Thyroid gland (tissue), 4 donors: ENCODE measurements around the gene JAKMIP3.

Source experiments
- POLR2A ChIP-seq, 2 donors: fragments of 450-650 bp; IDR thresholded peaks; one replicate each; pipeline ENCODE4 v1.6.1; 2017; ENCODE audit warnings: antibody characterized with exemption in 2 of 2, mild to moderate bottlenecking in 2 of 2, moderate library complexity in 1 of 2
- TF ChIP-seq, protein P1 (sequence below), 6 experiments: fragments of 200-600 bp in 3 of 6; fragments of 450-650 bp in 3 of 6; sonication (generic) in 3 of 6; IDR thresholded peaks; one replicate each; pipeline ENCODE4 v1.5.1; 2016 to 2019; ENCODE audit warnings: antibody characterized with exemption in 6 of 6, mild to moderate bottlenecking in 2 of 6, inconsistent platforms in 1 of 6, moderate library complexity in 1 of 6

DNA sequence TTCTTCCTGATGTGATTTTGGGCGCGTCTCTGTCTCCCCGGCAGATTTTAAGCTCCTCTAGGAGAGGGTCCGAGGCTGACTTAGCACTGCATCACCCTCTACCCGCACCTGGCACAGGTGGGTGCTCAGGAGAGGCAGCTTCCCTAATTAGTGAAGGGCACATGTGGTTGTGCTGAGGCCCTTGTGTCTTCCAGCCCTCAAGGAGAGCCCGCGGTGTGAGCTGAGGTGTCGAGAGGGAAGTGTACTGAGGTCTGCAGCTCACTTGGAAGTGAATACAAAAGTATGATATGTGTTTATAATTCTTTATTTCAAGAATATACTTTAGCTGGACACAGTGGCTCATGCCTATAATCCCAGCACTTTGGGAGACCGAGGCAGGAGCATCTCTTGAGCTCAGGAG, 20.4 kb upstream of the JAKMIP3 start:
- TF ChIP-seq, protein P1, sequence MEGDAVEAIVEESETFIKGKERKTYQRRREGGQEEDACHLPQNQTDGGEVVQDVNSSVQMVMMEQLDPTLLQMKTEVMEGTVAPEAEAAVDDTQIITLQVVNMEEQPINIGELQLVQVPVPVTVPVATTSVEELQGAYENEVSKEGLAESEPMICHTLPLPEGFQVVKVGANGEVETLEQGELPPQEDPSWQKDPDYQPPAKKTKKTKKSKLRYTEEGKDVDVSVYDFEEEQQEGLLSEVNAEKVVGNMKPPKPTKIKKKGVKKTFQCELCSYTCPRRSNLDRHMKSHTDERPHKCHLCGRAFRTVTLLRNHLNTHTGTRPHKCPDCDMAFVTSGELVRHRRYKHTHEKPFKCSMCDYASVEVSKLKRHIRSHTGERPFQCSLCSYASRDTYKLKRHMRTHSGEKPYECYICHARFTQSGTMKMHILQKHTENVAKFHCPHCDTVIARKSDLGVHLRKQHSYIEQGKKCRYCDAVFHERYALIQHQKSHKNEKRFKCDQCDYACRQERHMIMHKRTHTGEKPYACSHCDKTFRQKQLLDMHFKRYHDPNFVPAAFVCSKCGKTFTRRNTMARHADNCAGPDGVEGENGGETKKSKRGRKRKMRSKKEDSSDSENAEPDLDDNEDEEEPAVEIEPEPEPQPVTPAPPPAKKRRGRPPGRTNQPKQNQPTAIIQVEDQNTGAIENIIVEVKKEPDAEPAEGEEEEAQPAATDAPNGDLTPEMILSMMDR (IDR thresholded peaks at IDR 0.05), result no peak
- no peak for TF ChIP-seq POLR2A (IDR thresholded peaks at IDR 0.05)
